SJSA1 (cell line): ENCODE measurements around the gene ZSWIM1. TPM values are rescaled to one million over a fixed set of nuclear protein-coding genes. Genes with fewer than 3 reads are reported as not detected.
"Not testable (repeated sequence)": the region's sequence is repeated elsewhere in the genome, so short reads cannot be mapped to it uniquely, and the experiment has no call there.

Experiments used
- DNase-seq, 2 experiments: peaks; one replicate each; pipeline ENCODE4 v3.0.0-alpha.2; 2015 to 2020; ENCODE audit warnings: low spot score in 2 of 2, low read depth in 1 of 2
- H3K27ac ChIP-seq: fragments of 250-450 bp; sonication (Bioruptor Pico); 2 replicates; pipeline ENCODE4 v1.5.1; 2020; ENCODE audit warnings: mild to moderate bottlenecking, moderate library complexity
- H3K27me3 ChIP-seq: fragments of 250-450 bp; sonication (Bioruptor Pico); replicated peaks from 2 replicates; pipeline ENCODE4 v1.5.1; 2020; ENCODE audit warnings: mild to moderate bottlenecking, moderate library complexity
- H3K36me3 ChIP-seq: fragments of 250-450 bp; sonication (Bioruptor Pico); 2 replicates; pipeline ENCODE4 v1.5.1; 2020; ENCODE audit warnings: mild to moderate bottlenecking
- H3K4me1 ChIP-seq: fragments of 250-450 bp; sonication (Bioruptor Pico); replicated peaks from 2 replicates; pipeline ENCODE4 v1.6.1; 2021; ENCODE audit warnings: mild to moderate bottlenecking
- H3K4me3 ChIP-seq: fragments of 250-450 bp; sonication (Bioruptor Pico); 2 replicates; pipeline ENCODE4 v1.5.1; 2020; ENCODE audit warnings: mild to moderate bottlenecking
- H3K9me3 ChIP-seq: fragments of 250-450 bp; sonication (Bioruptor Pico); replicated peaks from 2 replicates; pipeline ENCODE4 v1.5.1; 2020; ENCODE audit warnings: mild to moderate bottlenecking
- total RNA-seq: library from RNA; depleted of rRNA; stranded (reverse); fragments of >200 nt; shearing (Covaris generic); gene quantifications from 2 replicates; pipeline ENCODE4 v1.2.3, GENCODE V29; 2014

Gene ZSWIM1
- total RNA-seq, 1 experiment from 2014 or later, result 11.7 TPM

GRCh38 chr20:45863543-45864470 lies 17.2 kb upstream of the ZSWIM1 start:
- Histone ChIP-seq H3K27ac (no peak overlapping the region), H3K36me3 (no peaks in the 10 kb centered on the region), H3K9me3 (no peaks in the 10 kb centered on the region), H3K4me1 (peaks cover 12% of the 10 kb centered on the region), H3K27me3 (no peaks in the 10 kb centered on the region), H3K4me3 (no peak overlapping the region)
- no peak for DNase-seq

- Histone ChIP-seq H3K27ac (no peak overlapping the region), H3K36me3 (no peaks in the 10 kb centered on the region), H3K9me3 (no peaks in the 10 kb centered on the region), H3K4me1 (peaks cover 12% of the 10 kb centered on the region), H3K27me3 (no peaks in the 10 kb centered on the region), H3K4me3 (no peak overlapping the region)
- DNase-seq, result no peak
These were observed 14.6 kb upstream of the ZSWIM1 start for GRCh38 chr20:45866454-45866853.

GRCh38 chr20:45867136-45867818 lies 13.8 kb upstream of the ZSWIM1 start:
- Histone ChIP-seq H3K9me3 (no peaks in the 10 kb centered on the region), H3K4me1 (peaks cover 12% of the 10 kb centered on the region), H3K27ac (peak overlapping the region; percentile 59), H3K27me3 (no peaks in the 10 kb centered on the region), H3K36me3 (no peaks in the 10 kb centered on the region), H3K4me3 (no peak overlapping the region)
- no peak for DNase-seq

- no peaks in the 10 kb centered on the region for H3K36me3 ChIP-seq
- peaks cover 12% of the 10 kb centered on the region for H3K4me1 ChIP-seq
- H3K9me3 ChIP-seq, result no peaks in the 10 kb centered on the region
- H3K27me3 ChIP-seq, result no peaks in the 10 kb centered on the region
- peak in 1 of 2 experiments; percentile 23 for DNase-seq
- peak overlapping the region; percentile 59 for H3K27ac ChIP-seq
- no peak overlapping the region for H3K4me3 ChIP-seq
These were observed 13.2 kb upstream of the ZSWIM1 start for GRCh38 chr20:45867819-45868176.

- peaks cover 5% of the 10 kb centered on the region for H3K4me1 ChIP-seq
- H3K9me3 ChIP-seq, result no peaks in the 10 kb centered on the region
- peaks cover under 1% of the 10 kb centered on the region; the same call in 1 of the 2 replicates for H3K36me3 ChIP-seq
- no peaks in the 10 kb centered on the region for H3K27me3 ChIP-seq
- H3K4me3 ChIP-seq, result no peak overlapping the region
- no peak overlapping the region for H3K27ac ChIP-seq
- no peak for DNase-seq
These were observed 8.4 kb upstream of the ZSWIM1 start for GRCh38 chr20:45872626-45873025.

GRCh38 chr20:45873409-45874103 lies 7.5 kb upstream of the ZSWIM1 start:
- Histone ChIP-seq H3K4me1 (no peaks in the 10 kb centered on the region; the same call in 1 of the 2 replicates), H3K36me3 (peaks cover 5% of the 10 kb centered on the region; the same call in 1 of the 2 replicates), H3K4me3 (no peak overlapping the region), H3K9me3 (no peaks in the 10 kb centered on the region), H3K27ac (no peak overlapping the region), H3K27me3 (no peaks in the 10 kb centered on the region)
- DNase-seq, result no peak

- H3K9me3 ChIP-seq, H3K4me3 ChIP-seq, H3K27ac ChIP-seq, H3K4me1 ChIP-seq, H3K36me3 ChIP-seq, H3K27me3 ChIP-seq, DNase-seq: not testable (repeated sequence)
These were observed 6.9 kb upstream of the ZSWIM1 start for GRCh38 chr20:45874104-45874481.

- Histone ChIP-seq H3K4me3 (no peak overlapping the region), H3K9me3 (no peaks in the 10 kb centered on the region), H3K36me3 (peaks cover 5% of the 10 kb centered on the region; the same call in 1 of the 2 replicates), H3K4me1 (no peaks in the 10 kb centered on the region), H3K27me3 (no peaks in the 10 kb centered on the region), H3K27ac (no peak overlapping the region)
- DNase-seq, result no peak
These were observed 6.5 kb upstream of the ZSWIM1 start for GRCh38 chr20:45874576-45874975.

- Histone ChIP-seq H3K27me3 (no peaks in the 10 kb centered on the region), H3K4me3 (no peak overlapping the region), H3K36me3 (peaks cover 20% of the 10 kb centered on the region), H3K4me1 (no peaks in the 10 kb centered on the region), H3K9me3 (no peaks in the 10 kb centered on the region), H3K27ac (no peak overlapping the region)
- DNase-seq, result no peak
These were observed 2.8 kb upstream of the ZSWIM1 start for GRCh38 chr20:45878076-45878761.

GRCh38 chr20:45882469-45883099 lies 1.6 kb downstream of the ZSWIM1 start:
- Histone ChIP-seq H3K9me3 (no peaks in the 10 kb centered on the region), H3K36me3 (peaks cover 58% of the 10 kb centered on the region), H3K4me3 (no peak overlapping the region), H3K27ac (no peak overlapping the region), H3K27me3 (no peaks in the 10 kb centered on the region), H3K4me1 (peaks cover 10% of the 10 kb centered on the region)
- no peak for DNase-seq

GRCh38 chr20:45883100-45883469 lies 2.1 kb downstream of the ZSWIM1 start:
- Histone ChIP-seq H3K4me3 (no peak overlapping the region), H3K36me3 (peaks cover 58% of the 10 kb centered on the region), H3K4me1 (peaks cover 10% of the 10 kb centered on the region), H3K27ac (no peak overlapping the region), H3K9me3 (no peaks in the 10 kb centered on the region), H3K27me3 (no peaks in the 10 kb centered on the region)
- DNase-seq, result no peak

GRCh38 chr20:45886590-45887345 lies 5.7 kb downstream of the ZSWIM1 start:
- Histone ChIP-seq H3K4me3 (no peak overlapping the region), H3K27me3 (no peaks in the 10 kb centered on the region), H3K9me3 (no peaks in the 10 kb centered on the region), H3K36me3 (peaks cover 54% of the 10 kb centered on the region), H3K4me1 (peaks cover 27% of the 10 kb centered on the region), H3K27ac (no peak overlapping the region)
- no peak for DNase-seq
